Dedifferentiated amniotic fluid mesenchymal stem cell (primary cell): ENCODE data around the gene SP6.

Experiments used
- DNase-seq: peaks from one replicate; pipeline ENCODE4 v3.0.0-alpha.2; 2016; ENCODE audit errors: extremely low spot score

Gene SP6

DNA sequence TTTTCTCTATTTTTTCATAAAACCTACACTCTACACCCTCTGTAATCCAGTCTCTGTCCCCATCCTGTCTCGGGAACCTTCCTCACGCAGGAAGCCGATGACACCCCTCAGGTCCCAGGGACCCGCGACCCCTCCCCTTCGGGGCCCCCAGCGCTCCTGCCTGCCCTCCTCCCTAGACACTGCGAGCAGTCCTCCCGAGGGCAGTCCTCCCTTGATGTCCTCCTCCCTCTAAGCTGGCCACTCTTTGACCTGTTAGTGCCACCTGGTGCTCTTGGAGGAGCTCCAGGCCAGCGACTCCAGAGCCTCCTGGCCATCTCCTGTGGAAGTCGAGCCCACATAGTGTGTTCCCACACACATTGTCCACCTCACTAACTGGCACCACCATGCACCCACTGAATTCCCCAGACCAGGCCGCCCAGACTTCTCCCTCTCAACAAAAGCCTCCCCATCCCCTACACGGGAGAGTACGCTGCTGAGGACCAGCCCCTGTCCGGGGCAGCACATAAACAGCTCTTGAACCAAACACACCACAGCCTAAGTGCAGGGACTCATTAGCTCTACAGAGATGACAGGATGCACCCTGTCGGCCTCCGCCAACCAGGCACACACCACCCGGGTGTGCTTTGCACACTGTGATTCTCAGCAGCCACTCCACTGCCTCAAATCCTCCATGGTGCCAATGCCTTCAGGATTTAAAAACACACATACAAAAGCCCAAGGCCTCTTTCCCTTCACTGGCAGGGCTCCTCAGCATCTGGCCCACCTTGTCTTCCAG lies 38.6 kb downstream of the SP6 start:
- no peak for DNase-seq

DNA sequence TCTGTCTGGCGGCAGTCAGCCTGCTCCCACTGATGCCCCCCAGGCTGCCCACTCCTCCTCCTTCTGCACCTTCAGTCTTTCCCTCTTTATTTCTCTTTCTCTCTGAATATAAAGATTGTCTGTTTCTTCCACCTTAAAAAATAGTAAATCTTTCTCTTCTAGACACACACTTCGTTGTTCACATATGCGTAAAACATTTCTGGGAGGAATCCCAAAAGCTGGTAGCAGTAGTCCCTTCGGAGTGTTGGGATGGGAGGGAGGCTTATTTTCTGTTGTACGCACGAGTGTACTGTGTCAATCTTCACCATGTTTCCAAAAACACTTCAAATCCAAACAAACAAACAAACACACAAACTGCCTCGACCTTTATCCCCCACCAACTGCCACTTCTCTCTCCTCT lies 39.3 kb downstream of the SP6 start:
- DNase-seq: no peak

DNA sequence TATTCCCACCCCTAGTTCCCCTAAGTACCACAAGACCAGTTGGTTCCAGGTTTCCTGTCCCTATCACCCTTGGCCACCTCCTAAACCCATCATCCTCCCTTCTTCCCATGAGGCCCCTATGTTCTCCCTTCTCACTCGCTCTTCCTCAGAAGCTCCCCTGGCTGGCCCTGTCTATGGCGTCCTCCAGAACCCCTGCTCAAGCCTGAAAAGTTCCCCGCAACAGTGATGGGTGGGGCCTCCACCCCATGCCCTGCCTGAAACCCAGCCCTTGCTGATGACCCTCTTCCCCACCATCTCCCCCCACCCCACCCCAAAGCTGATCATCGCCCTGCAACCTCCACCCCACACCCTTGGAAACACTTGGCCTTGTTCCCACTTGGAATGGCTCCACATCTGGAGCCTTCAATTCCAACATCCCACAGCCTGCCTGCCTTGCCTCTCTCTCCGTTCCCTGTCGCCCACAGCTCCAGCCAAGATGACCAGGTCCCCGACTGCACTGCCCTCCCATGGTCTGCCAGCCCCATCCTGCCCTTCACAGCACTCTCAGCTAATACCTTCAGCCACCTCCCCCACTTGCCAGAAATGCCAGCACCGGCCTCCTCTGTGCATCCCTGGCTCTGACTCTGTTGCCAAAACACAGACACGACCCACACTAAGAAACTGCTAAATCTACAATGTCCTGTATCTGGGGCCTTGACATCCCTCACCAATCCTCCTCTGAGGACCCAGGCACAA lies 39.9 kb downstream of the SP6 start:
- no peak for DNase-seq

DNA sequence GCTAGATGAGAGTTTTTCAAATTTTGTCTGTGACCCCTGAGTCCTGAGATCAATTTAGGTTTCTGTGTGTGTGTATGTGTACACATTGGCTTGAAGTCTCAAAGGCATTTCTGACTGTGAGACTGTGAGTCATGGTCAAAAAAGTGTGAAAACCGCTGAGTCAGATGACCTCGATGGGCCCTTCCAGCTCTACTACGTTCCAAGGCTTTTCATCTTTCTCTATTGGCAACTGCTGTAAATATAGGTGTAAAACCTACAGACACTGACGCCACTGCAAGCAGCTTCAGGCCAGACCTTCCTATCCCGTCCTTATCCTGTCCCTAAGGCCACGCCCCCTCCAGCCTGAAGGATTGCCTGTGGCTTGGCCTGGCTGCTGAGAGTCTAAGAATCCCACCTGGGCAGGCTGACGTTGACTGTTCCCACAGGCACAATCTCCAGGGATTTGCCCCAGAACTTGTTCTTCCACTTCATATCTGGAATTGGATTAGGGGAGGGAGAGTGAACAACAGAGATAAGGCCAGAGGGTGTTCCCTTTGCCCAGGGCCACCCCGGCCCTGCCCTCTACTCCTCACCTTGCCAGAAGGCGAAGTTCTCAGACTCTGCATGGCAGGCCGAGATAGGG lies 40.7 kb downstream of the SP6 start:
- DNase-seq: peak; percentile 54

DNA sequence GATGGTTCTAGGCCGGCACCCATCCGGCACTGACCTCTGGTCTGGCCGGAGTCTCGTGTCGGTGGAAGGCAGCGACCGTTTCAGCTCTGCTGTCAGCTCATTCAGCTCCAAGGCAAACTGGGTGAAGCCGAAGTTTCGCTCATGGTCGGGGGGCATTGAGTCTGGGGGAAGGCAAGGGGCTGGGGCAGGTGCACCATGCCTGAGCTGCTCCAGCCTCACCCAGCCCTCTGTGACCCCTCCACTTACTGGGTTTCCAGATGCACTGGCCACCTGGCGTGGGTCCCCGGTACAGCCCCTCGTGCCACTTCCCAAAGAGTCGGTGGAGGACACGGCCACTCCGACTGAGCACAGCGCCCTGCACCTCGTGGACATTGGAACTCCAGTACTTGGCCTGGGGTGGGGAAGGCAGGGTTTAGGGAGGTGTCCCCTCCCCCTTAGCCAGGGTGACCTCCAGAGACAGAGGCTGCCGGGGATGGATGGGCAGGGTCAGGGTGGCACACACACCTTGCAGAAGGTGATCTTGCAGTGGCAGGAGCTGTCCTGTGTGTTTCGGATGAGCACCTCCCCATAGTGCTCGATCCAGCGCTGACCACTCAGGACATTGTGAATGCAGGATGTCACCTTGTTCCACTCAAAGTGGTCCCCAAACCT lies 42.0 kb downstream of the SP6 start:
- no peak for DNase-seq

DNA sequence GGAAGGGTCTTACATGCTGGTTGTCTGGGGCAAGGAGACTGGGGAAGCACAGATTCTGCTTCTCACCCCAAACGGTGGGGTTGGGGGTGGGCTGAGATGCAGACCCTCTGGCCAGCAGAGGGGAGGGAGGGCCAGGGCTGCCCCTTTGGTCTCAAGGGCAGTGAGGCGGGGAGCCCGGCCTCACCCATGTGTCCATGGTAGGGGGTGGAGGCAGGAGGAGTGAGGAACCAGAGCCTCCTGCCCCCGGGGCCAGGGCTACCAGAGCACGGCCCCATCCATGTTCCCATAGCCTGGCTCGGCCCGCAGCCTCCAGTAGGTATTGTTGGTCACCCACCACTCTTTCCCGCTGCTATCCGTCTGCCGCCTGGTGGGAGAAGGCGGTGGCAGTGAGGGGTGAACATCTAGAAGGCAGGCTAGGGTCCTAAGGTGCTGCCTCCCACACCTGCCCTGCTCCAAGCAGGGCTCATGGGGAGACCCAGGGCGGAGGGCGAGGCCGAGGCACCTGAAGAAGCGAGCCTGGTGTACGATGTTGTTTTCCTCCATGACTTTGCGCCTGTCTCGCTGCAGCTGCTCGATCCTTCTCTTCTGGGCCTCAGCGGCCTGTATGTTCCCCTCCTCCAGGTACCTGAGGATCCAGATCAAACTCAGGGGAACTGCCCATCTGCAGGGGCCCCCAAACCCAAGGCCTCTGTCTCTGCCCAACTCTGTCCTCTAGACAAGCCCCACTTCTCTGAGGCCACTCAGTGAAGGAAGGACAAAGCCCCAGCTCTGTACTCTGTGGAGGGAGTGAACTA lies 42.7 kb downstream of the SP6 start:
- no peak for DNase-seq

DNA sequence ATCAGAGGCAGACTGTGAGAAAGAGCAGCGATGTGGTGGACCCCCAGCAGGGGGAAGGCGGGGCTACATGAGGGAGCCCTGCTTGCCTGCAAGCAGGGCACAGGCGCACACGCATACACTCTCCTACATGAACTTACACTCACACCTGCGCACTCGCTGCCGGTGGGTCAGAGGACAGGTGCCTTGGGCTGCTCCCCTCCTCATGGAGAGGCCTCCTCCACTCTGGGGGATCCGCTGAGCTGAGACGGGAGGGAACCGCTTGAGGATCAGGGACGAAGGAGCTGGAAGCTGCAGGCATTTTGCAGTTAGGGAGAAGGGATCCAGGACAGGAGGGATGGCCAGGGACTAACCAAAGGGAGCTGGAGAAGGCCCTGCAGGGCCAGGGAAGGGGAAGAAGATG lies 43.5 kb downstream of the SP6 start:
- no peak for DNase-seq

DNA sequence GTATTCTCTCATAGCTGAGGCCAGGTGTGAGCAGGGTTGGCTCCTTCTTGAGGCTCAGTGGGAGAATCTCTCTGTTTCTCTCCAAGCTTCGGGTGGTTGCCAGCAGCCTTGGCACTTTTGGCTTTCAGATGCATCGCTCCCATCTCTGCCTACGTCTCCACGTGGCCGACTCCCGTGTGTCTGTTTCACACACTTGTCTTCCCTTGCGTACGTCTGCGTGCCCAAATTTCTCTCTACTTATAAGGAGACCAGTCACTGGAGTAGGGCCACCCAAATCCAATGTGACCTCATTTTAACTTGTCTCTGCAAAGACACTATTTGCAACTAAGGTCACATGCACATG lies 44.1 kb downstream of the SP6 start:
- no peak for DNase-seq

DNA sequence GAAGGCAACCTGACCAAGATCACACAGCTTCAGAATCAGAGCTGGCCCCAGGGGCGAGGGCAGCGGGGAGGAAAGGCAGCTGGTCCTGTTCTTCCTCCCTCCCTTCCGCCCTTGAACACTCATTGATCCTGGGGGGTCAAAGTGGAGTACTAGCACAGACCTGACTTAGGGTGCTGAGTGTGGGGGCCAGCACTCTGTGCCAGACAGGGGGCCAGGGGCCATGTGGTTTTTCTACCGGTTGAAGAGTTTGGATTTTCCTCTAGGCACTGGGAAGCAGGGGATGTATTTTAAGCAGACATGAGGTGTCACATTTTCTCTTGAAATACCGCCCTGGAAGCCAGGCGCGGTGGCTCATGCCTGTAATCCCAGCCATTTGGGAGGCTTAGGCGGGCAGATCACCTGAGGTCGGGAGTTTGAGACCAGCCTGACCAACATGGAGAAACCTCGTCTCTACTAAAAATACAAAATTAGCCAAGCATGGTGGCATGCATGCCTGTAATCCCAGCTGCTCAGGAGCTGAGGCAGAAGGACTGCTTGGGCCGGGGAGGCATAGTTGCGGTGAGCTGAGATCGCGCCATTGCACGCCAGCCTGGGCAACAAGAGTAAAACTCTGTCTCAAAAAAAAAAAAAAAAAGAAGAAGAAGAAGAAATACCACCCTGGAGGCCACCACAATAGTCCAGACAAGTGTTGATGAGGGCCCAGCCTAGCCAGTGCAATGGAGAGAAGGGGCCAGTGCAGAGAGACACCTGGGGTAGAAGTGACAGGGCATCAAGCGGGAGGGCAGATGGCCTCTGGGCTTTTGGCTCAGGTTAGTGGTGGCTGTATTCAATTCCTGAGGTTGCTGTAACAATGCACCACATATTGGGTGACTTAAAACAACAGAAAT lies 44.7 kb downstream of the SP6 start:
- DNase-seq: no peak

DNA sequence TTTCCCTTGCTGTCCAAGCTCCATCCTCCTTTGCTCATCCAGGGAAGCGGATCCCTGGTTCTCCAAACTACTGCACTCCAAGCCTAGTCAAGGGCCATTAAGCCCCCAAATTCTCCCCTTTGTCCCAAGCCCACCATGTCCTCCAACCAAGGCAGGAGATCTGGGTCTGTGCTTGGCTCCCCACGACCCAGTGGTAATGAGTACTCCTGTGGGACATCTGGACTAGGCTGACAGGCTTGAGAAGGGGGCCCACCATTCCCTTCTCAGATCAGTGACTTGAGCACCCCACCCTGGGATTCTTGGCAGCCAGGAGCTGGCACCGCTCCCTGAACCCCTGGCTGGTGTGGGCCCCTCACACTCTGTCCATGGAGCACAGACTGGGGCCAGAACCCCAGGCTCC lies 46.5 kb downstream of the SP6 start:
- no peak for DNase-seq

DNA sequence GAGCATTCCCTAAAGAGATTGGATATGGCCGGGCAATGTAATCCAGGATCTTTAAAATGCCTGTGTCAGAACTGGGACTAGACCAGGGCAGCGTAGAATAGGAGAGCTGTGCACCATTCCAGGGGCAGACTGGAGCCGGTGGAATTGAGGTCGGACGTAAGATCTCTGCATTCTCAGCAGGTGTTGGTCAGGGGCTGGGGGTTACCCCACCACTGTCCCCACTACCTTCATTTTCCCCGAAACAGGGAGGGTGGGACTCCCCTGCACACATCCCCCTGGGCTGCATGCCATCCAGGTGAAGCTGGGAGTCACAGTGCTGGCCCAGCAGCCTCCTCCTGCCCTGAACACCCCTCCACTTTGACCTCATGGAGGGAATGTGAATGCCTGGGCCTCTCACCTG lies 47.2 kb downstream of the SP6 start:
- DNase-seq: no peak

DNA sequence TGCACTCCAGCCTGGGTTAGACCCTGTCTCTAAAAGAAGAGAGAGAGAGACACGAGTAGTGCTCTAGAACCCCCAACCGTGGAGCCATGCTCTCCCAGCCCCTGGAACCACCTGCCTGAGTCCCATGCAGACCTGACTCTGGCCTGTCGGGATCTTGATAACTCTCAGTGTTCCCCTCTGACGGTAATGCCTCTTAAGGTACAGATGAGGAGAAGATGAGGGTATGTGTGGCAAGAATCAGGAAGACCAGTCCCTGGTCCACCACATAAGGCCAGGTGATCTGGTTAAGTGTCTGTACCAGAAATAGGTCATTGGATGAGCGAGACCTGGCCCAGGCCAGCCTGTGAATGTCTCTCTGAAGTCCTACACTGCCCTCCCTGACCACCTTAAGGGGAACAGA lies 47.8 kb downstream of the SP6 start:
- DNase-seq: no peak

DNA sequence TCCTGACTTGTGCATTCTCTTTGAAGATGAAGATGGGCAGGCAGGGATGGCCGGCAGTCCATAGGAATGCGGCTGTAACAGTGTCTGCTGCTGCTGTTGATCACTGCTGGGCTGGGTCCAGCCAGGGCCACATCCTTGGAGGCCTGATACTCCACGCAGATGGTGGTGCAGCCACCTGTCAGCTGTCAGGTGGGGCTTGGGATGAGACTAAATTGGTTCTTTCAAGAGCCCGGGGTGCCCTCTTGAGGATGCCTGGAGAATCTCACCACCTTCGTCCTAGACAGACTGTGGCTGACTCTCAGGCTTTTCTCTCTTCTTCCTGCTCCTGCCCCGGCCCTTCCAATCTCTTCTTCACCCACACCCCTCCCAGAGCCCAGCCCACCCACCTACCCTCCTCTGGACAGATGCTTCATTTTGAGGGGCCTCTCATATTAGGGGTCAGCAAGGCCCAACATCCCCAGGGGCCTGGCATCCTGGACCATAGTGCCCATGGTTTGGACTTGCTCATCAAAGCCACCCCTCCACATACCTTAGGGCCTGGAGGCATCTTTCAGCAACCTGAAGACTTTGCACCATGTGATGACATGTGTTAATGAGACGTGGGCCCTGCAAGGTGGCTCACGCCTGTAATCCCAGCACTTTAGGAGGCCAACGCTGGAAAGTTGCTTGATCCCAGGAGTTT lies 48.5 kb downstream of the SP6 start:
- DNase-seq: no peak

DNA sequence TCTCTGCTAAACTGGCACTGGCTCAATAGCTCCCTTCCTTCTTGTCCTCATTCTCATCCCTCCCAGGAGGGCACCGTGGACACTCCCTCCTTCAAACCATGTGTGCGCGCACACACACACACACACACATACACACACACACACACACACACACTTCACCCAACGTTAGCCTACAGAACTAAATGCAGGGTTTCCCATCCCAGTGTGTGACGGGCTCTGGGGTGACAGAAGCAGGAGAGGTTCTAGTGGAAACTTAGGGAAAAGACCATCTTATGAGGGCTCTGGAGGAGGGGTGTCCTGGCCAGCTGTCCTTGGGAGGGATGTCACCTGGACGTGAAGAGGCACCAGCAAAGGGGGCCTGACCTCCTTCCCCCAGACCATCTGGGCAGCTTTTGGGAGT lies 49.1 kb downstream of the SP6 start:
- no peak for DNase-seq

DNA sequence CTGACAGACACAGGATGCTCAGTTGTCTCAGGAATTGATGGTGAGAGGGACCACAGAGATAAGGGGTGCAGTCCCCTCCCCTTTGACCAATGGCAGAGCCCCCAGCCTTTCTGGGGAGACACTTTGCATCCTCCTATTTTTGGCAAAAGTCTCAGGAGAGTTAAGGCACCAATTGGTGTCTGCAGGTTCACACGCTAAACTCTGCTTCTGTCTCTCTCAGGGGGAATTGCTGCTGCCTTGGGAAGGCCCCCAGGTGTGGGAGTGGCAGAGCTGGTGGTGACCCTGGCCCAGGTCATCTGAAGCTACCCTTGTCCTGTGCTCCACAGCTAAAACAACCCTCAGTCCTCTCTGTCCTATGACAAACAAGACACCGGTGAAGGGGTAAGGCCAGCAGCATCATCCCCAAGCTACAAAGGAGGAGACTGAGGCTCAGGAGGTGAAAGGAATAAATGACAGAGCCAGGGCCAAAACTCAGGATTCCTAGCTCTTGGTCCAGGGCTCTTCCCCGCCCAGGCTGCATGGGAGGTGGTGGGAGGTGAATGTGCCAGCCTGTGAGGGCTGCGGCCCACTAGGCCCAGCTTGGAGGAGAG lies 49.7 kb downstream of the SP6 start:
- no peak for DNase-seq

DNA sequence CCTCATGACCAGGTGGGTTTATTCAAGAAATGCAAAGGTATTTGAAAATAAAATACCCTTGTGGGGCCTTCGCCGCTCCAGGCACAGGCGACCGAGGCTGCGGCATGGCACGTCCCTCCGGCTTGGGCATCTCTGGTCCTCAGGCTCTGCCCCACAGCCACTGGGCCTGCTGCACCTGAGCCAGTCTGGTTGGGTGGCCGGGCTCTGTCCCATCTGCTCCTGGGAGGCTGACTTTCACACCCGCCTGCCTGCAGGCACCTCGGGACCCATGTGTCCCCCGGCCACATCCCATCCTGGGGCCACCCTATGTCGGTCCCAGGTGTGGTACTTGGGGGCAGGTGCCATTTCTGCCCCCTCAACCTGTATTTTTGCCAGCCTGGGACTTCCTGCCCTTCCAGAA lies 50.3 kb downstream of the SP6 start:
- no peak for DNase-seq

DNA sequence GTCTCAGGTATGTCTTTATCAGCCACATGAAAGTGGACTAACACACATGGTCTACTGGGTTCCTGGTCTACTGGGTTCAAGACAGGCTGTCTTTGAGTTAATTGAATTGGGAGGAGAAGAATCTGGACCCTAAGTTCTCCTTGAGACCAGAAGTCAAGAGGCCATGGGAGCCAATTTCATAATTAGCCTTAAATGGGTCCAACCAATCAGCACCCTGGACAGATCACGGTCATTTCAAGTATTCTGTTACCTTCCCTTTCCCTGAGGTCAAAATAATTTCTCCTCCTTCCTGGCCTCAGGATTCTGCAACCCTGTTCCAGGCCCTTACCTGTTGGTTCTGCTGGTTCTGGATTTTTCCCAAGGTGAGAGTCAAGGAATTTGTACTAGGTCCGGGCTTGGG lies 53.2 kb downstream of the SP6 start:
- no peak for DNase-seq
